Upper lobe of right lung (tissue), 1 donor: ENCODE results near the gene ANO2. TPM values are rescaled to one million over a fixed set of nuclear protein-coding genes. Genes with fewer than 3 reads are reported as not detected.

Experiments used
- ATAC-seq: fragments of 200-7000 bp; cut with Tn5 transposase; one replicate; pipeline ENCODE4 v1.9.1; 2020; ENCODE audit warnings: mild to moderate bottlenecking, moderate library complexity
- DNase-seq: peaks from one replicate; pipeline ENCODE4 v3.0.0-alpha.2; 2020
- H3K27ac ChIP-seq: fragments of 200-600 bp; one replicate; pipeline ENCODE4 v1.8.0; 2022
- H3K27me3 ChIP-seq: fragments of 200-600 bp; one replicate; pipeline ENCODE4 v1.8.0; 2022; ENCODE audit warnings: mild to moderate bottlenecking
- H3K36me3 ChIP-seq: fragments of 200-600 bp; one replicate; pipeline ENCODE4 v1.8.0; 2022
- H3K4me1 ChIP-seq: fragments of 200-600 bp; one replicate; pipeline ENCODE4 v1.8.0; 2022
- H3K4me3 ChIP-seq: fragments of 200-600 bp; one replicate; pipeline ENCODE4 v1.8.0; 2022; ENCODE audit warnings: mild to moderate bottlenecking
- H3K9me3 ChIP-seq: fragments of 200-600 bp; one replicate; pipeline ENCODE4 v1.8.0; 2022
- intact Hi-C: fragments of 100-400 bp; cut with DNase I; formaldehyde crosslinking; loops from one replicate; pipeline ENCODE4 v1.11.0; 2022
- total RNA-seq: library from RNA; stranded (reverse); fragmentation: NEBNext Ultra II Directional; extraction: Animal tissue kit (Norgen Biotek cat#: 25700); gene quantifications from one replicate; pipeline ENCODE4 v1.2.1, GENCODE V29; 2021
- TF ChIP-seq, protein P1 (sequence below): fragments of 200-600 bp; IDR thresholded peaks from one replicate; pipeline ENCODE4 v1.8.0; 2022; ENCODE audit warnings: antibody characterized with exemption
- donor health status: DM: no; HTN: yes; CAD: no; lungs with severe emphysema.

The ANO2 gene
- total RNA-seq, 1 donor from 2014 or later = 36.8 TPM

- no peak overlapping the region for H3K27ac ChIP-seq
- TF ChIP-seq, protein P1, sequence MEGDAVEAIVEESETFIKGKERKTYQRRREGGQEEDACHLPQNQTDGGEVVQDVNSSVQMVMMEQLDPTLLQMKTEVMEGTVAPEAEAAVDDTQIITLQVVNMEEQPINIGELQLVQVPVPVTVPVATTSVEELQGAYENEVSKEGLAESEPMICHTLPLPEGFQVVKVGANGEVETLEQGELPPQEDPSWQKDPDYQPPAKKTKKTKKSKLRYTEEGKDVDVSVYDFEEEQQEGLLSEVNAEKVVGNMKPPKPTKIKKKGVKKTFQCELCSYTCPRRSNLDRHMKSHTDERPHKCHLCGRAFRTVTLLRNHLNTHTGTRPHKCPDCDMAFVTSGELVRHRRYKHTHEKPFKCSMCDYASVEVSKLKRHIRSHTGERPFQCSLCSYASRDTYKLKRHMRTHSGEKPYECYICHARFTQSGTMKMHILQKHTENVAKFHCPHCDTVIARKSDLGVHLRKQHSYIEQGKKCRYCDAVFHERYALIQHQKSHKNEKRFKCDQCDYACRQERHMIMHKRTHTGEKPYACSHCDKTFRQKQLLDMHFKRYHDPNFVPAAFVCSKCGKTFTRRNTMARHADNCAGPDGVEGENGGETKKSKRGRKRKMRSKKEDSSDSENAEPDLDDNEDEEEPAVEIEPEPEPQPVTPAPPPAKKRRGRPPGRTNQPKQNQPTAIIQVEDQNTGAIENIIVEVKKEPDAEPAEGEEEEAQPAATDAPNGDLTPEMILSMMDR = no peak
- no peak overlapping the region for H3K4me3 ChIP-seq
- intact Hi-C loops = no loop called here
- H3K36me3 ChIP-seq = no peaks in the 10 kb centered on the region
- no peaks in the 10 kb centered on the region for H3K4me1 ChIP-seq
- no peaks in the 10 kb centered on the region for H3K9me3 ChIP-seq
- ATAC-seq = no peak
- DNase-seq = no peak
- H3K27me3 ChIP-seq = no peaks in the 10 kb centered on the region
Measured at GRCh38 chr12:5518584-5519365, 426.3 kb downstream of the ANO2 start.

DNA sequence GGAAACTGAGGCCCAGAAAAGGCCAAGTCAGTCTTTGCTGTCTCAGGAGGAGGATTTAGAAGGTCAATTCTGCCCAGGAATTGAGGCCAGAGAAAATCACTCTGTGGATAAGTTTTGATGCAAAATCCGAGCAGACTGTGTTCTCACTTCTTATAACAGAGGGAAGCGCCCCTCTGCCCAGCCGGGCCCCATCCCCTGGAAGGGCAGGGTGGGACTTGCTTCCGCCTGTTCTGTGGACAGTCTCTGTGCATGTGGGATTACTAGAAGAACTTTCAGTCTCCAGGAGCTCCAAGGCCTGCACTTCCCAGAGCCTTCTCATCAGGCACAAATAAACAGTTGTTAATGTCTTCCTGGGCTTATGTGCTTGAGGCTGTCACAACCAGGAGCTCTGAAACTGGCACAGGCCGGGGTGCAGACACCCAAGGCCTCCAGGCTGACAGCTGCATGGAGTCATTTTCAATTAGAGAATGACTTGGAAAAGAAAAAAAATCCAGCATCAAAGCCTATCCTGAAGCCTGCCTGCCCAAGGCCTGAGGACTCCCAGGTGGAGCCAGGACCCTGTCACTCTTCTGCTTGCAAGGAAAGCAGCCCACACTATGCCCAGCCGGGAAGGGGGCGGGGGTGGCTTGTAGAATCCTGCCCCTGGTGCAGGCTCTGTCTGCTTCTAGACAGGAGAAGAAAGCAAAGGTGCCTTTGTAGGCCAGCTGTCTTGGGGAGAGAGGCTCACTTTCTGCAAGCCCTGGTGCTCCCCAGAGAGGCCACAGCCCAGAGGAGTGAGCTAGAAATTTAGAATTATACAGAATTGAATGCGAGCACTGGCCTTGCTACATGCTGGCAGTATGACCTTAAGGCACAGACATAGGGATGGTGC, 428.5 kb downstream of the ANO2 start:
- Histone ChIP-seq H3K27ac (no peak overlapping the region), H3K4me1 (peaks cover 4% of the 10 kb centered on the region), H3K9me3 (no peaks in the 10 kb centered on the region), H3K4me3 (no peak overlapping the region), H3K27me3 (no peaks in the 10 kb centered on the region), H3K36me3 (no peaks in the 10 kb centered on the region)
- TF ChIP-seq, protein P1 = no peak
- no peak for ATAC-seq
- intact Hi-C loops = no loop called here
- DNase-seq = no peak

DNA sequence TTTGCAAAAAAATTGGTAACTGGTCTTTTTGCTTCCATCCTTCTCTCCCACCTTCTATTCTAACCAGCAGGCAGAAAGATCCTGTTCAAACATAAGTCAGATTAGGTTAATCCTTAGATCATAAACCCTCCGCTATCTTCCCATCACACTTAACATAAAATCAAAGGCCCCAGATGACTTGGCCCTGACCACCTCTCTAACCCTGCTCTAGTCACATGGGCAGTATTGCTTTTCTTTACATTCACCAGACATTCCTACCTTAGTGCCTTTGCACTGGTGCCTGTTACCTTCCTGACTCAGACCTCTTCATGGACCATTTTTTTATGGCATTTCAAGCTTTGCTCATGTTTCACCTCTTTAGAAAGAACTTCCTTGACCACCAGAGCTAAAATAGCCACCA, 429.6 kb downstream of the ANO2 start:
- intact Hi-C loops = no loop called here

DNA sequence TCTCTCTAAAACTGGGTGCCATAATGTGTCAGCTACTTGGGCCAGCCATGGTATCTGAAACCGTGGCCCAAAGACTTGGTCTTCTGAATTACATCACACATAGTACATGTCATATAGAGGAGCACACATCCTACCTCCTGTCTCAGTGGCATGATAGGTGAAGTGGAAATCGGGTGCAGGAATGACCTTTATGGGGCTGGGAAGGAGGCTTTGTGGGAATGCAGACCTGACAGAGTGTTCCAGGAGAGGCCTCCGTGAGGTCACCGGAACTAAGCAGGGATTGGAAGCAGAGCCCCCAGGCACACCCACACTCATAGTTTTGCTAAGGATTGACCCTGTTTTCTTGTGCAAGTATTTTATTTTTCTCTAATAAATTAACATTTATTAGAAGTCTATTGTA, 430.5 kb downstream of the ANO2 start:
- Histone ChIP-seq H3K27ac (no peak overlapping the region), H3K36me3 (no peaks in the 10 kb centered on the region), H3K27me3 (no peaks in the 10 kb centered on the region), H3K9me3 (no peaks in the 10 kb centered on the region), H3K4me3 (no peak overlapping the region), H3K4me1 (peaks cover 10% of the 10 kb centered on the region)
- DNase-seq (no peak), ATAC-seq (no peak)
- intact Hi-C loops = no loop called here
- TF ChIP-seq, protein P1 = no peak

More for the DNA sequence above, 429.6 kb downstream of the ANO2 start:
- Histone ChIP-seq H3K27ac (no peak overlapping the region), H3K27me3 (no peaks in the 10 kb centered on the region), H3K4me1 (peaks cover 10% of the 10 kb centered on the region), H3K4me3 (no peak overlapping the region), H3K36me3 (no peaks in the 10 kb centered on the region), H3K9me3 (no peaks in the 10 kb centered on the region)
- TF ChIP-seq, protein P1 = no peak
- DNase-seq = no peak
- ATAC-seq = no peak

- intact Hi-C loops = no loop called here
- Histone ChIP-seq H3K36me3 (no peaks in the 10 kb centered on the region), H3K27ac (no peak overlapping the region), H3K9me3 (no peaks in the 10 kb centered on the region), H3K4me1 (peaks cover 10% of the 10 kb centered on the region), H3K4me3 (no peak overlapping the region), H3K27me3 (no peaks in the 10 kb centered on the region)
- ATAC-seq (no peak), DNase-seq (no peak)
- TF ChIP-seq, protein P1 = no peak
Measured at GRCh38 chr12:5514016-5514415, 431.0 kb downstream of the ANO2 start.
